ENCODE data around the gene CDC7. TPM values are rescaled to one million over a fixed set of nuclear protein-coding genes. Genes with fewer than 3 reads are reported as not detected.
A peak's percentile ranks its signal among the peaks of the same experiment; 100 is the strongest.
"Not testable (repeated sequence)": the region's sequence is repeated elsewhere in the genome, so short reads cannot be mapped to it uniquely, and the experiment has no call there.

CDC7 gene
- 29.3 TPM for total RNA-seq

- DNase-seq: peak; percentile 80
Observed at GRCh38 chr1:91500756-91501522, at the start of gene CDC7. Gene CDC7, plus strand, starts transcription at chr1:91500851. Its CDS starts 866 bp downstream, at chr1:91501717.

GRCh38 chr1:91454136-91454535, 46.5 kb upstream of the CDC7 start:
- no peak for DNase-seq

DNA sequence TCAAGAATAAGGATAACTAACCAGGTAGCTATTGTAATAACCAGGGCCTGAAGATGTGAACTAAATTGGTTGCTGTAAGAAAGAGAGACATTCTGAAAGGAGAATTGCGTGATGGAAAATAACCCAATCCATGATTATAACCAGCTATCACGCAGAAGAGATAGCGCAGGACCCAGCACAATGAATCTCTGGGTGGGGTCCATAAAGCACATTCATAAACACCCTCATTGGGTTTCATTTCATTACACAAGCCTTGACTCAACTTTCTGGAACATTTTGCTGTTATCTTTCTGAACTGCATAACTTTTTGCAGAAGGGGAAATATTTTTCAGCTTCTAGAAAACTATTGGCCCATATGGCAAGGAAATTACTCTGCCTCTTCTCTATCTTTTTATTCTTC, 45.3 kb upstream of the CDC7 start:
- DNase-seq: no peak

DNA sequence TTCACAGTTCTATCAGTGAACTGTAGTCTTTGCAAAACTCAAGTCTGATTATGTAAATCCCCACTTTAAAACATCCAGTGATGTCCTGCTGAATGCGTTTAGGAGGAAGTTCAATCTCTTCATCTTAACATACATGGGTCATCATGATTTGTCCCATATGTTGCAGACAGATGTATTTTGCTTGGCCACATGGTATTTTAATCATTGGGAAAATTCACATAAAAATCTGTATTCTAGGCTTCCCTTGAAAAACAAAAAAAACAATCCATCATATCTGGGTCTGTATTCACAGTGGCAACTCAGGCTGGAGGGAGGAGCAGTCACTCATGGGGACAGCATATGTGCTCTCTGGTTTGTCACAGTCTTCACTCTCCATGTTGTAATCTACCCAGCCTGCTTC, 44.8 kb upstream of the CDC7 start:
- no peak for DNase-seq

DNA sequence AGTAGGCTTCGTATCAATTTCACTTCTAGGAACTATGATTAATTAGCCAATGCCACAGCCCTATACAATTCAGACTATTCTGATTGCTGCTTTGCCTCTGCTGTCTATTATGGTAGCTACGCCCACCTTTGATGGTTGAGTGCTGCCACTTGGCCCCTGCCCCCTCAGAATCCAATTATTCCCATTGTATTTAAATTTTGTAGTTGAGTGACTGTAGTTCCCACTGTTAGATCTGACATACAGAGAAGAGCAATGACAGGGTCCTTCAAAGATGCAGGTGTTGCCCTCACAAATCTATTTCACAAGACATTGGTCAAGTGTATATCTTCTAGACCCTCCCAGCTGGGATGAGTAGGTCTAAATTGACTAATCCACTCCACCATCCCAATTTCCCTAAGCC, 35.3 kb upstream of the CDC7 start:
- not testable (repeated sequence) for DNase-seq

DNA sequence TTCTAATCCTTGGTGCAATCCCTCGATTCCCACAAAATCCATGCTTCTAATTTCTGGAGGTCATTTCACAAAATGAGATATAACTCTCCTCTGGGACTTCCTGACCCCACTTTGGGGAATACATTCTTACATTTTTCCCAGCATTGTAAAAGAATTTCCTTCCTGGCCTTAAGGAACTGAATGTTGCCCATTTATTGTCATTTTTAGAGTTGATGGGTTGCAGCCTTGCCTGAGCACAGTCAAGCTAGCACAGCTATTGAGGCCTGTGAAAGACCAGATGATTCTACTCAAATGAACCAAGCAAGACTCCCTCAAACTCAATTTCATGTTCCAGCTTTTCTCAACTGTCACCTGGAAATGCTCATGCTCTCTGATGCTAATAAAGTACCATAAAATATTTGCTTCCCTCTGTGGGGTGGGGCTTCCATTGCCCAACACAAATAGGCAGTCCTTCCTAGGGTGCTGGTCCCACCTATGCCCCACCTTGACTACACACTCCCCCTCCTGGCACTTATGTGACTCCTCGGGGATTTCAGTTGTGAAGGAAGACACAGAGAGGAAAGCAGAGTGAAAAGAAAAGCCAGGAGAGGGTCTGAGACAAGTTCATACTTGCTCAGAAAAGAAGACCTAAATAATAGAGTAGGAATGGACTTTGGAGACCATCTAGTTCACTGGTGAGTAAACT, 24.0 kb upstream of the CDC7 start:
- no peak for DNase-seq

DNA sequence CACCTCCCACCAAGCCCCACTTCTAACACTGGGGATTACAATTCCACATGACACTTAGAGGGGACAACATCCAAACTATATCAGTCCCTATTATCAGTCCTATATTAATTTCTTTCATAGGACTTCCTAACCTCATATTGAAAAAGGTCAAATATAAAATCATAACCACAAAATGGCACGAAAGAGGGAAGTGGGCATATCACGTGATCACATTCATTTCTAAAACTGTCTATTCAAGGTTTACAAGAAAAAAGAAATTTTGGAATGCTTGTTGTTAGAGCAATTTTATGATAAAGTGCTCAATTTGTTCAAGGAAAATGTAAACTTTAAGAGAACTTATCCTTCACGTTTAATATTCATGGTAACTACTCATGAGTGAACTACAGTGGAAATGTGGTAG, 13.2 kb upstream of the CDC7 start:
- DNase-seq: no peak

DNA sequence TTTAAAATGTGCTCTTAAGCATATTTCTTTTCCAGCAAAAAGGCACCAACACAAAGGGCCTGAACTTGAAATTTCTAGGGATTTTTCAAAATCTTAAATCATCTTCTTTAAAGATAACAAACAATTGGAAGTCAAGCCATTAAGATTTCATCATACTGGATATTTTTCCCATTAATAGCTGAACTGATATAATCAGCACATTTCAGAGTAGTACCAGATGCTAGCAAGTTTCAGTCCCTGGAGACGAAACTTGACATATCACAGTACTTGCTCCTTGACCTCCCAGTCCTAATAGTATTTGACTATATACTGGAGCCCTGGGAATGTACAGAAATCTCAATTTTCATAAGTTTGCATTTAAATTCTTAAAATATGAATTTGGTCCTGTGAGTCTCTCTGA, 10.2 kb upstream of the CDC7 start:
- no peak for DNase-seq

DNA sequence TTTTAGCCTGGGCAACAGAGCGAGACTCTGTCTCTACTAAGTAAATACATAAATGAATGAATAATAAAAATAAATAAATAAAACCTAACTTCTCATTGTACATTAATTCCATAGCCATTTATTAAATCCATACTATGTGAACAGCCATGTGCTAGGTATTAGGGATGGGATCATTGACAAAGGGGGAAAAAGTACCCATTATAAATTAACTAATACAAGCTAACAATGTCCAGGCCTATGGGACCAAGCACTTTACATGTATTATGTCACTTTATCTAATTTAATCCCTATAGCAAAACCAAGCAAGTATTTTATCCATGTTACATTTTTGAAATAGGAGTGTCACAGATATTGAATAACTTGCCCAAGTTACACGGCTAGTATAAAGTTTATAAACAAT, 2.6 kb upstream of the CDC7 start:
- no peak for DNase-seq

- DNase-seq: no peak
Observed at GRCh38 chr1:91498498-91499245, 2.0 kb upstream of the CDC7 start.

GRCh38 chr1:91499346-91499745, 1.3 kb upstream of the CDC7 start:
- DNase-seq: no peak

DNA sequence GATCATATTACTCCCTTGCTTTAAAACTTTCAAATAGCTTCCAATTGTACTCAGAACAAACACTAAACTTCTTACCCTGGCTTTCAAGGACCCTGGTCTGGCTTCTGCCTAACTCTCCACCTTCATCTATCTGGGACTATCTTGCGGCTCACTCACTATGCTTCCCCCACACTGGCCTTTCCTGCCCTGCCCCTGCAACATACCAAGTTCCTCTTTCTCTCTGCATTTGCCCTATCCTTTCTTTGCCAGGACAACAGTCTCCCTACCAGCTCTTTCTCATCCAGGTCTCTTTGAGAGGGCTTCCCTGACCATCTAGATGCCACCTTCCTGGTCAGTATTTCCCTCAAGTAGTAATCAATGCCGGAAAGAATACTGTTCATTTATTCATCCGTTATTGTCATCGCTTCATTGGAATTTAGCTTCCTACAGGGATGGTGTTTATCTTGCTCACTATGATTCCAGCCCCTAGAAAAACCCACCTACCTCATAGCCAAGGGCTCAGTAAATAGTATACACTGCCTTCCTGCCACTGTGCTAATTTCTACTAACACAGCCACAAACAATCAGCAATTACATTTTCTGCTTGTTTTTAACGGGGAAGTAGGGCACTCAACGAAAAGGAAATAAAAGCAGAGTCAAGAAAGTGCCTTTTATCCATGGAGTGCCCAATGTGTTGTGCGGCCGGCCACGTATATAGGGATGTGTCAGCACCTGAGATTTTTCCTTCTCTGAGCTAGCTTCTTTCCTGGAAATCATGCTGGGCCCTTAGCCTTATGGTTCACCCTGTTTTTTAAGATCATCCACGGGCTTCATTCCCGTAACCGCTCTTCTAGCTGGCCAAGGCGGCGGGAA, 521 bp upstream of the CDC7 start:
- DNase-seq: no peak

GRCh38 chr1:91501523-91501851, 836 bp downstream of the CDC7 start:
- DNase-seq: no peak

DNA sequence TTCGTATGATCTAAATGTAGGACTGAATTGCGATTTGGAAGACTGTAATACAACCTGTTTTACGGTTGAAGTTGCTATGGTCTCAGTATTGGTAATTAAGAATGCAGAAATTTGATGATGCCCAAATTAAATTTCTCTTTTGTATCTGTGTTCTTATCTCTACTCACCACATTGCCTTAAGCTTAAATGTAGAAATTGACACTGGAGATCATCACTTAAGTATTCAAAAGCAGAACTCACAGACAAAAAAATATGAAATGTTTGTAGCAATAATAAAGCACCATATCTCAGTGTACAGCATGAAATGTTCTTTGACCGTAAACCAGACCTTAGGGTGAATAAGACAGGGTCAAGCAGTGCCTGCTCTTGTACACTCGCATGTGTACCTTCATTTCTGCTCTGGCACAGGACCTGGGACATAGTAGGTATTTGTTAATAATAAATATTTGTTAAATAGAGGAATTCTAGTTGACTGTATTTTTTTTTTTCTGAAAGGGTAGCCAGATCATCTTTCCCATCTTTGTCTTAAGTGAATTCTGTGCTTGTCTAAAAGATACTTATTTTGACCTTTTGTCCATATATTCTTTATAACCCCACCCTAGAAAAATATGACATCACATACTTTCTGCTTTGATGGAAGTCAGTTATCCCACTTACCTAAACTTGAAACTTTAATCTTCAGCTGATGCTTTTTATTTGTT, 1.5 kb downstream of the CDC7 start:
- no peak for DNase-seq

GRCh38 chr1:91502672-91503184, 2.1 kb downstream of the CDC7 start:
- DNase-seq: peak; percentile 3

GRCh38 chr1:91503332-91503900, 2.8 kb downstream of the CDC7 start:
- DNase-seq: no peak

GRCh38 chr1:91503975-91504530, 3.4 kb downstream of the CDC7 start:
- DNase-seq: no peak

DNA sequence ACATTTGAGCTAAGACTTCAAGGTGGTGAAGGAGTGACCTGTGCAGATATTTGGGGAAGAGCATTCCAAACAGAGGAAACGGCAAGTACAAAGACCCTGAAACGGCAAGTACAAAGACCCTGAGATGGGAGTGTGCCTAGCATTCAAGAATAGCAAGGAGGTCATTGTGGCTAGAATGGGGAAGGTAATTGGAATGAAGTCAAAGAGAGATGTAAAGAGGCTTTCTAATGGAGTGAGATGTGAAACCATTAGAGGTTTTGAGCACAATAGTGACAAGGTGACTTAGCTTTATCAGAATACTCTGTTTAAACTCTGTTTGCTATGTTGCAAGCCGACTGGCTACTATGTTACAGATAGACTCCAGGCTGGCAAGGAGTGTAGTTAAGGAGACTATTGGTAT, 4.4 kb downstream of the CDC7 start:
- DNase-seq: no peak

GRCh38 chr1:91506071-91506470, 5.4 kb downstream of the CDC7 start:
- no peak for DNase-seq

- DNase-seq: no peak
Observed at GRCh38 chr1:91507328-91507727, 6.7 kb downstream of the CDC7 start.

- DNase-seq: no peak
Observed at GRCh38 chr1:91510754-91511153, 10.1 kb downstream of the CDC7 start.
